ENCODE measurements around the gene FOXK1. TPM values are rescaled to one million over a fixed set of nuclear protein-coding genes. Genes with fewer than 3 reads are reported as not detected.
A peak's percentile ranks its signal among the peaks of the same experiment; 100 is the strongest.

The FOXK1 gene
- total and polyA plus RNA-seq, 12 donors: 4.8 to 63.1 (median 36.1) TPM

DNA sequence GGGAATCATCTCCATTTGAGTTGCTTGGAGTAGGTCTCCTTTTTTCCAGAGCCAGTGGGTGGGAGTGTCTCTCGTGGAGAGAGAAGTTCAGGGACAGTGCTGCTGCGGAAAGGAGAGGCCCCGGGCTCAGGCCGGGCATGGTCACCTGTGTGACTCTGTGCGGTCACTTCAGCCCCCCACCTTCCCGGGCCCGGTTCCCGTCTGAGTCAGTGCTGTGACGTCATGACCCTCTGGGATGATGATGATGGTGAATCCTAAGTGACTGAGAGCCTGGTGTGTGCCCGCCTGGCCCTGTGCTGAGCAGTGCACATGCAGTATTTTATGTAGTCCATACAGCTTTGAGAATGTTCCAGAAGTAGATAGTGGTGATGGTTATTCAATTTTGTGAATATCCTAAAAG is 60.8 kb downstream of the FOXK1 start:
- 59 to 70% (median 63%) methylated on average over 3 to 10 of the region's 10 CpGs for WGBS, 4 donors
- Histone ChIP-seq H3K27ac (peak overlapping the region in 3 of 5 donors; percentile 24 to 88 (median 60)), H3K9me3 (replicated peaks in 1 of 3) (no peaks in the 10 kb centered on the region), H3K27me3 (no peaks in the 10 kb centered on the region), H3K4me1 (replicated peaks in 1 of 2) (peaks cover 39 to 60% of the 10 kb centered on the region in 2 donors), H3K4me3 (no peak overlapping the region), H3K36me3 (replicated peaks in 1 of 2) (peaks cover 0 to 26% of the 10 kb centered on the region in 2 donors)
- intact Hi-C loops (cut with DNase I): no loop called here
- peak in 3 of 7 donors; percentile 40 to 59 (median 49) for DNase-seq
- TF ChIP-seq POLR2A (IDR thresholded peaks at IDR 0.05): no peak
- TF ChIP-seq, protein P1, sequence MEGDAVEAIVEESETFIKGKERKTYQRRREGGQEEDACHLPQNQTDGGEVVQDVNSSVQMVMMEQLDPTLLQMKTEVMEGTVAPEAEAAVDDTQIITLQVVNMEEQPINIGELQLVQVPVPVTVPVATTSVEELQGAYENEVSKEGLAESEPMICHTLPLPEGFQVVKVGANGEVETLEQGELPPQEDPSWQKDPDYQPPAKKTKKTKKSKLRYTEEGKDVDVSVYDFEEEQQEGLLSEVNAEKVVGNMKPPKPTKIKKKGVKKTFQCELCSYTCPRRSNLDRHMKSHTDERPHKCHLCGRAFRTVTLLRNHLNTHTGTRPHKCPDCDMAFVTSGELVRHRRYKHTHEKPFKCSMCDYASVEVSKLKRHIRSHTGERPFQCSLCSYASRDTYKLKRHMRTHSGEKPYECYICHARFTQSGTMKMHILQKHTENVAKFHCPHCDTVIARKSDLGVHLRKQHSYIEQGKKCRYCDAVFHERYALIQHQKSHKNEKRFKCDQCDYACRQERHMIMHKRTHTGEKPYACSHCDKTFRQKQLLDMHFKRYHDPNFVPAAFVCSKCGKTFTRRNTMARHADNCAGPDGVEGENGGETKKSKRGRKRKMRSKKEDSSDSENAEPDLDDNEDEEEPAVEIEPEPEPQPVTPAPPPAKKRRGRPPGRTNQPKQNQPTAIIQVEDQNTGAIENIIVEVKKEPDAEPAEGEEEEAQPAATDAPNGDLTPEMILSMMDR (IDR thresholded peaks at IDR 0.05): no peak

DNA sequence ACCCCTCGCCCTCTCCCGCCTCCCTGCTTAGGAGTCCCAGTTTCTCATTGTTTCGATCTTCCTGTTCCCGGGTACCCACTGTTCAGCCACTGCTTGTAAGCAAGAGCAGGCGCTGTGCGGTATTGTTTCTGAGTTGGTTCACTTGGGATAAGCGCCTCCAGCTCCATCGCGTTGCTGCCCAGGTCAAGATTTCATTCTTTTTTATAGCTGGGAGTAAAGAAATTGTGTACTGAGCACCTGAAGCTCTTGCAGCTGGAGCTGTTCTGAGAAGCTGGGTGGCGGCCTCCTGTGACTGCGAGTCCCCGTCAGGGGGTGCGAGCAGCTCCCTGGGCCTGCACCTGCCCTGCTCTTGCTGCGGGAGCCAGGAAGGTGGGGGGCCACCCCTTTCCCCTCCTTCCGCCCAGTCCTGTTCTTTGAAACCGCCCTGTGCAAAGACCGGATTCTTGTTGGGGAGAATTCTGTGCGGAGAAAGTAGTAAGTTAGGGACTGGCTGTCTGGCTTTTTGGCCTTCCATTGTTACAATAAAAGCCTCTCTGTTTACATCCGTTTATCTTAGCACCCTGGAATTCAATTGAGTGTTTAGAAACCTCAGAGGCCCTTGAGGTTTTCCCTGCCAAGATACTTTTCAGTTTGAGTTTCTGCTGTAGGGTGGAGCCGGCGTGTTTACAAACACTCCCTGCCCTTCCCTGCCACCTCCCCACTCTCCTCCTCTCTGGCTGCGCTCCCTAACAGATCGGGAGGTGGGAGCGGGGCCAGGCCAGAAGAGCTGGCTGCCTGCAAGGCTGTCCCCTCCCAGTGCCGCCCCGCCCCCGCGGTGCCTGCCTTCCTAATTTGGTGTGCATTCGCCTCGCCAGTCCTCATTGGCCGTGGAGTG is 62.5 kb downstream of the FOXK1 start:
- Histone ChIP-seq H3K4me1 (replicated peaks in 1 of 2) (peaks cover 24 to 54% of the 10 kb centered on the region in 2 donors), H3K9me3 (replicated peaks in 1 of 3) (no peaks in the 10 kb centered on the region), H3K36me3 (replicated peaks in 1 of 2) (peaks cover 0 to 26% of the 10 kb centered on the region in 2 donors), H3K4me3 (peak overlapping the region in 1 of 4 donors; percentile 34), H3K27ac (peak overlapping the region; percentile 27 to 92 (median 88)), H3K27me3 (no peaks in the 10 kb centered on the region)
- 19 to 35% (median 24%) methylated on average over 18 to 31 of the region's 31 CpGs for WGBS, 4 donors
- intact Hi-C loops (cut with DNase I): loop anchor here (5.0 kb wide), 2 partner anchors 62 to 102 kb away; partner anchors contain the start of gene FOXK1 (in 1 of the 2)
- DNase-seq: peak; percentile 98 to 100 (median 99)
- TF ChIP-seq, protein P1 (IDR thresholded peaks at IDR 0.05): no peak
- peak in 1 of 2 donors; percentile 82 for TF ChIP-seq POLR2A (IDR thresholded peaks at IDR 0.05)

DNA sequence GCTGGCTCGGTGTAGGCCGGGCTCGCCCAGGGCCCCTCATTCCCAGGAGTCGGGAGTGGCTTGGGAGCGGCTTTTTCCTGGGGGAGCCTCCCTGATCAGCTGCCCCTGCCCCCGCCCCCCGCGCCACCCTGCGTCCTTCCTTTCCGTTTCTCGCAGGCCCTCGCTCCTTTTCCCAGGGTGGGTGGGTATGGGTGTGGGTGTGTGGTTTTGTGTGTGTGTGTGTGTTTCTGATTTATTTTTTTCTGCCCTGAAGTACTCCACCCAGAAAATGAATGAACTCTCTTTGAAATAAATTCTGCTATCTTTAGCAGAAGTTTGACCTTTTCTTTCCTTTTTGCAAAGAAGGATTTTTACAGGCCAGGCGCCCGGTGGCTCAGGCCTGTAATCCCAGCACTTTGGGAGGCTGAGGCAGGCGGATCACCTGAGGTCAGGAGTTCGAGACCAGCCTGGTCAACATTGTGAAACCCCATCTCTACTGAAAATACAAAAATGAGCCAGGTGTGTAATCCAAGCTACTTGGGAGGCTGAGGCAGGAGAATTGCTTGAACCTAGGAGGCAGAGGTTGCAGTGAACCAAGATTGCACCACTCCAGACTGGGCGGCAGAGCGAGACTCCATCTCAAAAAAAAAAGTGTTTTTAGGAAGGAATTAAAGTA is 63.3 kb downstream of the FOXK1 start:
- H3K9me3 ChIP-seq (replicated peaks in 1 of 3): no peaks in the 10 kb centered on the region
- peak overlapping the region in 1 of 4 donors; percentile 20 for H3K4me3 ChIP-seq
- H3K27ac ChIP-seq: peak overlapping the region; percentile 27 to 92 (median 88)
- no peak for DNase-seq
- no peaks in the 10 kb centered on the region for H3K27me3 ChIP-seq
- TF ChIP-seq POLR2A (IDR thresholded peaks at IDR 0.05): no peak
- TF ChIP-seq, protein P1 (IDR thresholded peaks at IDR 0.05): no peak
- intact Hi-C loops (cut with DNase I): loop anchor here (5.0 kb wide), 2 partner anchors 63 to 103 kb away; partner anchors contain the start of gene FOXK1 (in 1 of the 2)
- peaks cover 23 to 50% of the 10 kb centered on the region in 2 donors for H3K4me1 ChIP-seq (replicated peaks in 1 of 2)
- 8 to 17% (median 10%) methylated on average over 12 to 18 of the region's 18 CpGs for WGBS, 4 donors
- H3K36me3 ChIP-seq (replicated peaks in 1 of 2): peaks cover 0 to 26% of the 10 kb centered on the region in 2 donors

All from adrenal gland (tissue), 12 donors.